ENCODE measurements around the gene SUN1. TPM values are rescaled to one million over a fixed set of nuclear protein-coding genes. Genes with fewer than 3 reads are reported as not detected.

SUN1 gene
- total RNA-seq, 1 donor from 2014 or later, result 99.9 TPM

- H3K27me3 Mint-ChIP-seq (ENCODE audit: low read depth), result no peaks in the 10 kb centered on the region
- no peaks in the 10 kb centered on the region for H3K36me3 Mint-ChIP-seq (ENCODE audit: low read depth)
- no peak overlapping the region for H3K4me3 Mint-ChIP-seq
- no peak for DNase-seq (ENCODE audit: low read depth, low spot score)
- H3K27ac Mint-ChIP-seq (ENCODE audit: unreplicated experiment), result no peak overlapping the region
- no peak for TF ChIP-seq CTCF (conservative IDR thresholded peaks at IDR 0.05)
- H3K9me3 Mint-ChIP-seq, result no peaks in the 10 kb centered on the region
- peaks cover 16% of the 10 kb centered on the region for H3K4me1 Mint-ChIP-seq
Measured at GRCh38 chr7:919924-920341, 87.7 kb downstream of the SUN1 start.

- Mint-ChIP-seq H3K4me3 (no peak overlapping the region), H3K9me3 (no peaks in the 10 kb centered on the region), H3K27me3 (ENCODE audit: low read depth) (no peaks in the 10 kb centered on the region), H3K27ac (ENCODE audit: unreplicated experiment) (no peak overlapping the region), H3K4me1 (peaks cover 10% of the 10 kb centered on the region), H3K36me3 (ENCODE audit: low read depth) (no peaks in the 10 kb centered on the region)
- DNase-seq (ENCODE audit: low read depth, low spot score), result no peak
- TF ChIP-seq CTCF (conservative IDR thresholded peaks at IDR 0.05), result no peak
Measured at GRCh38 chr7:920351-921070, 88.2 kb downstream of the SUN1 start.

- no peak for DNase-seq (ENCODE audit: low read depth, low spot score)
- no peak for TF ChIP-seq CTCF (conservative IDR thresholded peaks at IDR 0.05)
- H3K27ac Mint-ChIP-seq (ENCODE audit: unreplicated experiment), result no peak overlapping the region
- no peaks in the 10 kb centered on the region for H3K9me3 Mint-ChIP-seq
- H3K4me1 Mint-ChIP-seq, result peaks cover 5% of the 10 kb centered on the region
- no peak overlapping the region for H3K4me3 Mint-ChIP-seq
- H3K36me3 Mint-ChIP-seq (ENCODE audit: low read depth), result no peaks in the 10 kb centered on the region
- no peaks in the 10 kb centered on the region for H3K27me3 Mint-ChIP-seq (ENCODE audit: low read depth)
Measured at GRCh38 chr7:921071-921461, 88.8 kb downstream of the SUN1 start.

- no peaks in the 10 kb centered on the region for H3K9me3 Mint-ChIP-seq
- H3K27me3 Mint-ChIP-seq (ENCODE audit: low read depth), result no peaks in the 10 kb centered on the region
- no peaks in the 10 kb centered on the region for H3K36me3 Mint-ChIP-seq (ENCODE audit: low read depth)
- TF ChIP-seq CTCF (conservative IDR thresholded peaks at IDR 0.05), result no peak
- H3K4me3 Mint-ChIP-seq, result no peak overlapping the region
- no peaks in the 10 kb centered on the region for H3K4me1 Mint-ChIP-seq
- no peak overlapping the region for H3K27ac Mint-ChIP-seq (ENCODE audit: unreplicated experiment)
- no peak for DNase-seq (ENCODE audit: low read depth, low spot score)
Measured at GRCh38 chr7:921581-922333, 89.5 kb downstream of the SUN1 start.

GRCh38 chr7:922334-923107 is 90.2 kb downstream of the SUN1 start:
- no peak for TF ChIP-seq CTCF (conservative IDR thresholded peaks at IDR 0.05)
- Mint-ChIP-seq H3K4me3 (no peak overlapping the region), H3K4me1 (no peaks in the 10 kb centered on the region), H3K27me3 (ENCODE audit: low read depth) (no peaks in the 10 kb centered on the region), H3K27ac (ENCODE audit: unreplicated experiment) (no peak overlapping the region), H3K36me3 (ENCODE audit: low read depth) (no peaks in the 10 kb centered on the region), H3K9me3 (no peaks in the 10 kb centered on the region)
- no peak for DNase-seq (ENCODE audit: low read depth, low spot score)
